B cell (primary cell): ENCODE data around the gene SMLR1. TPM values are rescaled to one million over a fixed set of nuclear protein-coding genes. Genes with fewer than 3 reads are reported as not detected.

ENCODE experiments used
- ATAC-seq: fragments of 200-7000 bp; cut with Tn5 transposase; one replicate; pipeline ENCODE4 v1.10.0; 2021; ENCODE audit warnings: low read depth, mild to moderate bottlenecking, moderate number of reproducible peaks, moderate library complexity
- CTCF ChIA-PET: fragments of 350-600 bp; sonication (Branson Sonifier 250); formaldehyde crosslinking; loops from one replicate; lab custom pipeline; 2021; ENCODE audit warnings: antibody characterized with exemption, inconsistent platforms; lab: Charles Lee
- POLR2A ChIA-PET: fragments of 350-600 bp; sonication (Branson Sonifier 250); formaldehyde crosslinking; loops from one replicate; lab custom pipeline; 2021; ENCODE audit warnings: antibody characterized with exemption; lab: Charles Lee
- DNase-seq: peaks from one replicate; pipeline ENCODE4 v3.0.0; 2013
- H2AFZ ChIP-seq: 2 replicates; pipeline ENCODE4 v1.6.1; 2012; ENCODE audit warnings: mild to moderate bottlenecking, low read depth, low read length; ENCODE audit not compliant: insufficient read depth, poor library complexity, severe bottlenecking
- H3K27ac ChIP-seq, 2 donors: 1 replicate in 1 of 2; 2 replicates in 1 of 2; pipeline ENCODE4 v1.5.1; 2012 to 2013; ENCODE audit warnings: low read length in 2 of 2, mild to moderate bottlenecking in 2 of 2, moderate library complexity in 1 of 2
- H3K27me3 ChIP-seq, 4 experiments: fragments of 200-600 bp in 1 of 4; sonication (generic) in 1 of 4; replicated peaks in 1 of 4; 1 replicate in 2 of 4; 2 replicates in 2 of 4; pipeline versions ENCODE4 v1.6.1 to v1.7.0; 2013 to 2016; ENCODE audit warnings: low read length in 3 of 4, mild to moderate bottlenecking in 2 of 4, mixed read lengths in 1 of 4, moderate library complexity in 1 of 4; ENCODE audit not compliant: insufficient read depth in 4 of 4, control insufficient read depth in 3 of 4; ENCODE audit errors: control extremely low read depth in 1 of 4
- H3K36me3 ChIP-seq, 2 experiments: replicated peaks in 1 of 2; 1 replicate in 1 of 2; 2 replicates in 1 of 2; pipeline versions ENCODE4 v1.6.1 to v1.7.1; 2013; ENCODE audit warnings: low read length in 1 of 2; ENCODE audit not compliant: insufficient read depth in 2 of 2, control insufficient read depth in 1 of 2; ENCODE audit errors: control extremely low read depth in 1 of 2, extremely low read depth in 1 of 2
- H3K4me1 ChIP-seq, 2 donors: fragments of 200-600 bp in 1 of 2; sonication (generic) in 1 of 2; 1 replicate in 1 of 2; 2 replicates in 1 of 2; pipeline versions ENCODE4 v1.5.1 to v1.6.1; 2013 to 2017; ENCODE audit warnings: low read length in 2 of 2; ENCODE audit not compliant: control insufficient read depth in 2 of 2, insufficient read depth in 2 of 2
- H3K4me2 ChIP-seq: replicated peaks from 2 replicates; pipeline ENCODE3; 2012; ENCODE audit warnings: mild to moderate bottlenecking, low read depth, low read length; ENCODE audit not compliant: poor library complexity, severe bottlenecking
- H3K4me3 ChIP-seq, 5 experiments: fragments of 200-600 bp in 1 of 5; sonication (generic) in 1 of 5; 1 replicate in 3 of 5; 2 replicates in 2 of 5; pipeline versions ENCODE4 v1.5.1 to v1.7.0; 2011 to 2016; ENCODE audit warnings: low read length in 4 of 5, mild to moderate bottlenecking in 4 of 5, low read depth in 2 of 5, control low read depth in 1 of 5, moderate library complexity in 1 of 5; ENCODE audit not compliant: insufficient read depth in 1 of 5; ENCODE audit errors: control extremely low read depth in 1 of 5, extremely low read depth in 1 of 5
- H3K79me2 ChIP-seq: fragments of 200-600 bp; sonication (generic); one replicate; pipeline ENCODE4 v1.6.0; 2016; ENCODE audit warnings: low read length; ENCODE audit not compliant: control insufficient read depth, insufficient read depth
- H3K9ac ChIP-seq: fragments of 200-600 bp; sonication (generic); 2 replicates; pipeline ENCODE4 v1.6.1; 2017; ENCODE audit warnings: mild to moderate bottlenecking, low read length, moderate library complexity
- H3K9me3 ChIP-seq, 3 donors: one replicate each; pipeline versions ENCODE4 v1.6.1 to v1.7.1; 2013; ENCODE audit warnings: low read length in 2 of 3; ENCODE audit not compliant: control insufficient read depth in 2 of 3, insufficient read depth in 1 of 3; ENCODE audit errors: control extremely low read depth in 1 of 3
- H4K20me1 ChIP-seq: 2 replicates; pipeline ENCODE4 v1.6.0; 2012; ENCODE audit warnings: mild to moderate bottlenecking, low read length; ENCODE audit not compliant: insufficient read depth, control insufficient read depth, poor library complexity, severe bottlenecking
- H3K27ac Mint-ChIP-seq: one replicate; pipeline ENCODE4 v1.8.0; 2021; ENCODE audit warnings: mixed read lengths
- H3K27me3 Mint-ChIP-seq: one replicate; pipeline ENCODE4 v1.8.0; 2021; ENCODE audit warnings: mixed read lengths
- H3K4me1 Mint-ChIP-seq: one replicate; pipeline ENCODE4 v1.8.0; 2021; ENCODE audit warnings: mixed read lengths
- H3K4me3 Mint-ChIP-seq: one replicate; pipeline ENCODE4 v1.8.0; 2021; ENCODE audit warnings: mixed read lengths
- H3K9me3 Mint-ChIP-seq: one replicate; pipeline ENCODE4 v1.8.0; 2022; ENCODE audit warnings: mixed read lengths; ENCODE audit not compliant: insufficient read depth
- EZH2 ChIP-seq: IDR thresholded peaks from 2 replicates; pipeline ENCODE4 v1.6.1; 2012; ENCODE audit warnings: borderline replicate concordance, low read depth, mild to moderate bottlenecking, moderate library complexity, low read length; ENCODE audit not compliant: insufficient read depth, poor library complexity, severe bottlenecking
- WGBS: methylation state at CpG from one replicate; pipeline ENCODE4 v1.1.5; 2013; ENCODE audit warnings: missing lambda C conversion rate; ENCODE audit not compliant: insufficient coverage; 5-methylcytosine and 5-hydroxymethylcytosine counted together
- intact Hi-C: fragments of 100-400 bp; cut with micrococcal nuclease; formaldehyde crosslinking; loops from one replicate; pipeline ENCODE4 v1.10.0; 2022
- polyA plus RNA-seq: library from polyadenylated mRNA; depleted of rRNA; stranded (reverse); fragments of >200 nt; gene quantifications from 2 replicates; pipeline ENCODE4 v1.2.3, GENCODE V29; 2012
- total RNA-seq, 2 donors: library from RNA; stranded (reverse); fragments of 120-200 nt in 1 of 2; gene quantifications; 1 replicate in 1 of 2; 2 replicates in 1 of 2; pipeline versions ENCODE4 v1.2.3 to v1.2.4, GENCODE V29; 2013 to 2022
- TF ChIP-seq, protein P1 (sequence below): fragments of 200-600 bp; IDR thresholded peaks from one replicate; pipeline ENCODE4 v1.8.0; 2022; ENCODE audit warnings: antibody characterized with exemption, mild to moderate bottlenecking

SMLR1 gene
- total and polyA plus RNA-seq, 2 donors (not counting 1 experiment from before 2014, with no cell fraction given), result not detected

DNA sequence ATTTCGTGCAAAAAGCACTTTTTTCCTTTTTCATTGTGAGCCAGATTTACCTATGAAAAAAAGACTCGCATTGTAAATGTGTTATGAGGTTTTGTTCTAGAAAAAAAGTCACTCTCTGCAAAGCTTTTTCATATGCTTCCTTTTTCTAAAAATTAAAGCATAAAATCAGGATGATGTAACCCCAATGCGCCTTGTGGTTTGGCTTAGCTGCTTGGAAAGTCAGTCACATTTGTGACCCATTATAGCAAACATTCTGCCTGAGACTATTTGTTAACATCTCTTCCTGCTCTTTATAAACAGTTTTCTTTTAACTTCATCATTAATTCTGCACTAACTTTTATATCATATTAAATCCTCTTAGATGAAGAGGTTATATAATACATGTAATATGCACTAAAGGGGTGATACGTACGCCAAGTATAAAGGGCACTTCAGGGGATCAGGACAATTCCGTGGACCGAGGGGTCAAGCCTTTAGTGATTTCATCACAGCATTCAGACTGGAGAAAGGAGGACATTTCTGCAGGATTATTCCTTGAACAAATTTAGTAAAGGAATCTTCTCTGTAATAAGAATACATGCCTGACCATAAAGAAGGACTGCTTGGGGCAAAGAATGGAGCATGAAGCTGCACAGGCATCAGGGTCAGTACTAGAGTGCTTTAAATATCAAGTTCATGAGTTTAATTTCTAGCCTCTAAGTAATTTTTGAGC lies 48.1 kb upstream of the SMLR1 start:
- DNase-seq (no peak), ATAC-seq (no peak)
- H3K4me3 Mint-ChIP-seq, result no peak overlapping the region
- H3K4me1 ChIP-seq, result no peaks in the 10 kb centered on the region
- intact Hi-C loops, result no loop called here
- H3K9ac ChIP-seq, result no peak overlapping the region
- H3K27ac Mint-ChIP-seq, result no peak overlapping the region
- H3K9me3 Mint-ChIP-seq, result no peaks in the 10 kb centered on the region
- no peaks in the 10 kb centered on the region for H3K36me3 ChIP-seq
- ChIA-PET CTCF (no interaction called here), POLR2A (no interaction called here)
- no peak overlapping the region for H3K4me2 ChIP-seq
- no peaks in the 10 kb centered on the region for H3K9me3 ChIP-seq
- no peak overlapping the region for H2AFZ ChIP-seq
- peaks cover 5% of the 10 kb centered on the region for H3K4me1 Mint-ChIP-seq
- 82% methylated on average over 2 of the region's 7 CpGs for WGBS
- no peaks in the 10 kb centered on the region for H4K20me1 ChIP-seq
- TF ChIP-seq, protein P1, sequence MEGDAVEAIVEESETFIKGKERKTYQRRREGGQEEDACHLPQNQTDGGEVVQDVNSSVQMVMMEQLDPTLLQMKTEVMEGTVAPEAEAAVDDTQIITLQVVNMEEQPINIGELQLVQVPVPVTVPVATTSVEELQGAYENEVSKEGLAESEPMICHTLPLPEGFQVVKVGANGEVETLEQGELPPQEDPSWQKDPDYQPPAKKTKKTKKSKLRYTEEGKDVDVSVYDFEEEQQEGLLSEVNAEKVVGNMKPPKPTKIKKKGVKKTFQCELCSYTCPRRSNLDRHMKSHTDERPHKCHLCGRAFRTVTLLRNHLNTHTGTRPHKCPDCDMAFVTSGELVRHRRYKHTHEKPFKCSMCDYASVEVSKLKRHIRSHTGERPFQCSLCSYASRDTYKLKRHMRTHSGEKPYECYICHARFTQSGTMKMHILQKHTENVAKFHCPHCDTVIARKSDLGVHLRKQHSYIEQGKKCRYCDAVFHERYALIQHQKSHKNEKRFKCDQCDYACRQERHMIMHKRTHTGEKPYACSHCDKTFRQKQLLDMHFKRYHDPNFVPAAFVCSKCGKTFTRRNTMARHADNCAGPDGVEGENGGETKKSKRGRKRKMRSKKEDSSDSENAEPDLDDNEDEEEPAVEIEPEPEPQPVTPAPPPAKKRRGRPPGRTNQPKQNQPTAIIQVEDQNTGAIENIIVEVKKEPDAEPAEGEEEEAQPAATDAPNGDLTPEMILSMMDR, result no peak
- TF ChIP-seq EZH2, result no peak
- peaks cover 5% of the 10 kb centered on the region for H3K27me3 Mint-ChIP-seq
- no peak overlapping the region for H3K27ac ChIP-seq
- H3K4me3 ChIP-seq, result no peak overlapping the region
- no peaks in the 10 kb centered on the region for H3K27me3 ChIP-seq
- no peaks in the 10 kb centered on the region for H3K79me2 ChIP-seq

DNA sequence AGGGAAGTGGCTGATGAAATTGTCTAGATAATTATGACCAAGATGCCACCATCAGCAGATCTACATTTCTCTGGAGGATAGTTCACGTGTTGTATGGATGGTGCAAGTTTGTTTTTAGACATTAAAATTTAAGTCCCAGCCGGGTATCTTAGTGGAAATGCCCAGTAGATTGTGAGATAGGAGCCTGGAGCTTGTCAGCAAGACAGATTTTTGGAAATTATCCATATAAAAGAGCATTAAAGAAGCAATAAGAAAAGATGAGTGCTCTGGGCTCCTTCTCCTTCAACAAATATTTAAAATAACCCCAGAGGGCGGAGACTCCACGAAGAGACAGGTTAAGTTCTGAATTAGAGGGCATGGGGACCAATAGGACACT lies 47.6 kb upstream of the SMLR1 start:
- ChIA-PET POLR2A (no interaction called here), CTCF (no interaction called here)
- Mint-ChIP-seq H3K4me3 (no peak overlapping the region), H3K9me3 (no peaks in the 10 kb centered on the region), H3K27me3 (peaks cover 5% of the 10 kb centered on the region), H3K27ac (no peak overlapping the region), H3K4me1 (peaks cover 5% of the 10 kb centered on the region)
- H3K27ac ChIP-seq, result no peak overlapping the region
- WGBS, result no CpG with 5 or more reads among the region's 4 CpGs
- no peaks in the 10 kb centered on the region for H3K36me3 ChIP-seq
- no peak overlapping the region for H2AFZ ChIP-seq
- H3K4me1 ChIP-seq, result no peaks in the 10 kb centered on the region
- H4K20me1 ChIP-seq, result no peaks in the 10 kb centered on the region
- no peak overlapping the region for H3K9ac ChIP-seq
- no peaks in the 10 kb centered on the region for H3K79me2 ChIP-seq
- no peak for TF ChIP-seq EZH2
- TF ChIP-seq, protein P1, result no peak
- intact Hi-C loops, result no loop called here
- DNase-seq (no peak), ATAC-seq (no peak)
- no peak overlapping the region for H3K4me3 ChIP-seq
- H3K4me2 ChIP-seq, result no peak overlapping the region
- H3K9me3 ChIP-seq, result no peaks in the 10 kb centered on the region
- H3K27me3 ChIP-seq, result no peaks in the 10 kb centered on the region
